HG03159 (cell line): ENCODE measurements around the gene CLIP2.
"Not testable (repeated sequence)": the region's sequence is repeated elsewhere in the genome, so short reads cannot be mapped to it uniquely, and the experiment has no call there.

ENCODE experiments used
- ATAC-seq: cut with Tn5 transposase; IDR thresholded peaks from one replicate; pipeline ENCODE4 v1.9.1; 2021; ENCODE audit warnings: mild to moderate bottlenecking, moderate library complexity; ENCODE audit not compliant: unreplicated experiment

CLIP2 gene

GRCh38 chr7:74365322-74366022 is 76.3 kb downstream of the CLIP2 start:
- no peak for ATAC-seq

GRCh38 chr7:74371381-74372341 is 82.5 kb downstream of the CLIP2 start:
- ATAC-seq = no peak

GRCh38 chr7:74372511-74373111 is 83.4 kb downstream of the CLIP2 start:
- ATAC-seq = no peak

GRCh38 chr7:74373536-74373935 is 84.3 kb downstream of the CLIP2 start:
- ATAC-seq = no peak

- no peak for ATAC-seq
Observed at GRCh38 chr7:74375726-74376220, 86.6 kb downstream of the CLIP2 start.

- ATAC-seq = no peak
Observed at GRCh38 chr7:74376256-74377036, 87.2 kb downstream of the CLIP2 start.

- no peak for ATAC-seq
Observed at GRCh38 chr7:74379938-74380337, 90.7 kb downstream of the CLIP2 start.

GRCh38 chr7:74380720-74381119 is 91.5 kb downstream of the CLIP2 start:
- no peak for ATAC-seq

- not testable (repeated sequence) for ATAC-seq
Observed at GRCh38 chr7:74384086-74384485, 94.9 kb downstream of the CLIP2 start.

GRCh38 chr7:74384854-74385253 is 95.6 kb downstream of the CLIP2 start:
- not testable (repeated sequence) for ATAC-seq

- ATAC-seq = no peak
Observed at GRCh38 chr7:74387606-74388005, 98.4 kb downstream of the CLIP2 start.

- no peak for ATAC-seq
Observed at GRCh38 chr7:74388880-74389415, 99.7 kb downstream of the CLIP2 start.

GRCh38 chr7:74393722-74394121 is 104.5 kb downstream of the CLIP2 start:
- not testable (repeated sequence) for ATAC-seq

GRCh38 chr7:74394601-74395000 is 105.4 kb downstream of the CLIP2 start:
- ATAC-seq = not testable (repeated sequence)

GRCh38 chr7:74395745-74396311 is 106.6 kb downstream of the CLIP2 start:
- ATAC-seq = no peak

GRCh38 chr7:74396993-74397392 is 107.8 kb downstream of the CLIP2 start:
- ATAC-seq = no peak

GRCh38 chr7:74398426-74398825 is 109.2 kb downstream of the CLIP2 start:
- no peak for ATAC-seq

- no peak for ATAC-seq
Observed at GRCh38 chr7:74399006-74399405, 109.8 kb downstream of the CLIP2 start.

GRCh38 chr7:74400420-74401136 is 111.4 kb downstream of the CLIP2 start:
- no peak for ATAC-seq
